ENCODE results near the gene LUZP1.

DNA sequence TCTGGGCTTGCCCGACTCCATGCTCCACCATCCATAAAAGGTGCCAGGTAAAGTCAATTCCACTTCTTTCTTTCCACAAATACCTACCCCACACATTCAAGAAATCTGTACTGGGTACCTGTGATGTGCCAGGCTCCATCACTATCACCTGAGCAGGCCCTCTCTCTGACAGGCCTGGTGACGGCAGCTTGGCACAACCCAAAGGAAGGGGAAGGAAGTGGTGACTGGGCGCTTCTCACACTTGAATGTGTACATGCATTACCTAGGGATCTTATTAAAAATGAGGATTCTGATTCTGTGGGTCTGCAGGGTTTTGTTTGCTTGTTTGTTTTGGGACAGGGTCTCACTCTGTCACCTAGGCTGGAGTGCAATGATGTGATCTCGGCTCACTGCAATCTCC lies 41.1 kb upstream of the LUZP1 start:
- TF ChIP-seq POLR2A (IDR thresholded peaks at IDR 0.05), result no peak
- TF ChIP-seq CTCF (IDR thresholded peaks at IDR 0.05), result no peak

Measured in adrenal gland (tissue), 5 donors.